GM19025 (cell line): ENCODE measurements around the gene SYNE1.
"Not testable (repeated sequence)": the region's sequence is repeated elsewhere in the genome, so short reads cannot be mapped to it uniquely, and the experiment has no call there.

Source experiments
- ATAC-seq: cut with Tn5 transposase; IDR thresholded peaks from one replicate; pipeline ENCODE4 v1.9.1; 2021; ENCODE audit warnings: mild to moderate bottlenecking, low read depth, moderate library complexity; ENCODE audit not compliant: unreplicated experiment

The SYNE1 gene

GRCh38 chr6:152499931-152500330, 137.2 kb downstream of the SYNE1 start:
- ATAC-seq = no peak

GRCh38 chr6:152496731-152497130, 140.4 kb downstream of the SYNE1 start:
- no peak for ATAC-seq

- ATAC-seq = not testable (repeated sequence)
Observed at GRCh38 chr6:152495456-152495855, 141.7 kb downstream of the SYNE1 start.

GRCh38 chr6:152492281-152492680, 144.9 kb downstream of the SYNE1 start:
- ATAC-seq = not testable (repeated sequence)

- ATAC-seq = not testable (repeated sequence)
Observed at GRCh38 chr6:152491501-152491900, 145.7 kb downstream of the SYNE1 start.

- not testable (repeated sequence) for ATAC-seq
Observed at GRCh38 chr6:152490971-152491378, 146.2 kb downstream of the SYNE1 start.

- ATAC-seq = no peak
Observed at GRCh38 chr6:152484806-152485205, 152.4 kb downstream of the SYNE1 start.

- ATAC-seq = no peak
Observed at GRCh38 chr6:152482289-152482688, 154.9 kb downstream of the SYNE1 start.

- ATAC-seq = no peak
Observed at GRCh38 chr6:152478377-152479010, 158.7 kb downstream of the SYNE1 start.

- ATAC-seq = no peak
Observed at GRCh38 chr6:152474354-152474753, 162.8 kb downstream of the SYNE1 start.

- ATAC-seq = no peak
Observed at GRCh38 chr6:152472325-152472724, 164.8 kb downstream of the SYNE1 start.

- no peak for ATAC-seq
Observed at GRCh38 chr6:152471456-152472265, 165.5 kb downstream of the SYNE1 start.

- ATAC-seq = no peak
Observed at GRCh38 chr6:152463164-152463563, 174.0 kb downstream of the SYNE1 start.

GRCh38 chr6:152462716-152463115, 174.4 kb downstream of the SYNE1 start:
- ATAC-seq = no peak

GRCh38 chr6:152461556-152461955, 175.6 kb downstream of the SYNE1 start:
- ATAC-seq = no peak

- ATAC-seq = no peak
Observed at GRCh38 chr6:152458648-152459644, 178.2 kb downstream of the SYNE1 start.

- no peak for ATAC-seq
Observed at GRCh38 chr6:152457949-152458624, 179.1 kb downstream of the SYNE1 start.

GRCh38 chr6:152454003-152454402, 183.2 kb downstream of the SYNE1 start:
- ATAC-seq = no peak

GRCh38 chr6:152453421-152453820, 183.7 kb downstream of the SYNE1 start:
- ATAC-seq = no peak

GRCh38 chr6:152452639-152453038, 184.5 kb downstream of the SYNE1 start:
- ATAC-seq = no peak
